Keratinocyte (primary cell): ENCODE data around the gene PIM3. TPM values are rescaled to one million over a fixed set of nuclear protein-coding genes. Genes with fewer than 3 reads are reported as not detected.

ENCODE experiments used
- DNase-seq: peaks from one replicate; pipeline ENCODE4 v3.0.0-alpha.2; 2011; ENCODE audit warnings: low read depth, missing footprints, low spot score
- FAIRE-seq: peaks from 2 replicates; lab custom pipeline; 2011; peaks lifted over from hg19 to GRCh38; lab: Jason Lieb, UNC
- H2AFZ ChIP-seq: 2 replicates; pipeline ENCODE4 v1.6.0; 2012; ENCODE audit warnings: low read length, control low read depth, inconsistent platforms; ENCODE audit not compliant: control insufficient read depth
- H3K27ac ChIP-seq: 2 replicates; pipeline ENCODE4 v1.5.1; 2011; ENCODE audit warnings: low read length; ENCODE audit not compliant: control insufficient read depth, insufficient read depth
- H3K27me3 ChIP-seq: 3 replicates; pipeline ENCODE4 v1.6.0; 2011; ENCODE audit warnings: low read length; ENCODE audit not compliant: control insufficient read depth, insufficient read depth; ENCODE audit errors: extremely low read depth
- H3K36me3 ChIP-seq, 2 experiments: 2 replicates in 1 of 2; 3 replicates in 1 of 2; pipeline ENCODE4 v1.5.1; 2011; ENCODE audit warnings: low read length in 2 of 2, mild to moderate bottlenecking in 1 of 2; ENCODE audit not compliant: control insufficient read depth in 2 of 2, insufficient read depth in 2 of 2; ENCODE audit errors: extremely low read depth in 1 of 2
- H3K4me1 ChIP-seq: 3 replicates; pipeline ENCODE4 v1.5.1; 2011; ENCODE audit warnings: low read length; ENCODE audit not compliant: control insufficient read depth, insufficient read depth; ENCODE audit errors: extremely low read depth
- H3K4me2 ChIP-seq: 3 replicates; pipeline ENCODE4 v1.6.0; 2011; ENCODE audit warnings: low read depth, low read length; ENCODE audit not compliant: control insufficient read depth, insufficient read depth; ENCODE audit errors: extremely low read depth
- H3K4me3 ChIP-seq, 3 experiments: fragments of 200-600 bp in 1 of 3; sonication (generic) in 1 of 3; 2 replicates in 2 of 3; 3 replicates in 1 of 3; pipeline ENCODE4 v1.5.1; 2011 to 2016; ENCODE audit warnings: low read length in 3 of 3, mild to moderate bottlenecking in 3 of 3, control low read depth in 2 of 3, inconsistent platforms in 1 of 3, low read depth in 1 of 3, mixed read lengths in 1 of 3, mixed run types in 1 of 3, moderate library complexity in 1 of 3; ENCODE audit not compliant: control insufficient read depth in 2 of 3, insufficient read depth in 2 of 3; ENCODE audit errors: extremely low read depth in 1 of 3
- H3K79me2 ChIP-seq: 2 replicates; pipeline ENCODE4 v1.6.0; 2012; ENCODE audit warnings: low read length; ENCODE audit not compliant: control insufficient read depth, insufficient read depth
- H3K9ac ChIP-seq: 3 replicates; pipeline ENCODE4 v1.6.0; 2011; ENCODE audit warnings: low read length; ENCODE audit not compliant: control insufficient read depth, insufficient read depth; ENCODE audit errors: extremely low read depth
- H3K9me1 ChIP-seq: 3 replicates; pipeline ENCODE4 v1.6.0; 2011; ENCODE audit warnings: low read length; ENCODE audit not compliant: control insufficient read depth, insufficient read depth; ENCODE audit errors: extremely low read depth
- H3K9me3 ChIP-seq: 2 replicates; pipeline ENCODE4 v1.5.1; 2012; ENCODE audit warnings: low read depth, low read length; ENCODE audit not compliant: control insufficient read depth
- H4K20me1 ChIP-seq: 3 replicates; pipeline ENCODE4 v1.6.0; 2011; ENCODE audit warnings: low read length; ENCODE audit not compliant: control insufficient read depth, insufficient read depth; ENCODE audit errors: extremely low read depth
- EZH2 ChIP-seq: IDR thresholded peaks from one replicate; pipeline ENCODE4 v1.6.1; 2012; ENCODE audit warnings: inconsistent platforms, mild to moderate bottlenecking, low read length, moderate library complexity
- dilution Hi-C: fragments of 300-500 bp; cut with MboI; formaldehyde crosslinking; loops from one replicate; pipeline ENCODE4 v1.7.0; 2020; ENCODE audit warnings: low sequenced_read_pairs; ENCODE audit not compliant: extremely low pct_ligation_motif_present
- polyA plus RNA-seq, 5 experiments: library from polyadenylated mRNA; depleted of rRNA in 3 of 5; stranded (reverse) in 3 of 5; stranded (forward) in 1 of 5; unstranded in 1 of 5; fragments of >200 nt; gene quantifications; 1 replicate in 1 of 5; 2 replicates in 3 of 5; 3 replicates in 1 of 5; pipeline versions ENCODE4 v1.2.1 to v1.2.3, GENCODE V29; 2011 to 2012; ENCODE audit warnings: missing spikeins in 2 of 5, low read depth in 1 of 5, low replicate concordance in 1 of 5
- TF ChIP-seq, protein P1 (sequence below), 3 experiments: IDR thresholded peaks in 1 of 3; conservative IDR thresholded peaks in 1 of 3; optimal IDR thresholded peaks in 1 of 3; 2 replicates in 2 of 3; 3 replicates in 1 of 3; pipeline versions ENCODE3 to v1.5.1; 2011; ENCODE audit warnings: low read length in 3 of 3, mild to moderate bottlenecking in 3 of 3, moderate library complexity in 2 of 3, control low read depth in 1 of 3, inconsistent platforms in 1 of 3; ENCODE audit not compliant: insufficient read depth in 2 of 3; ENCODE audit errors: extremely low read depth in 1 of 3

The PIM3 gene
- polyA plus RNA-seq, 1 donor (not counting 4 experiments of a cell fraction or from before 2014, with no cell fraction given): 3.4 TPM

DNA sequence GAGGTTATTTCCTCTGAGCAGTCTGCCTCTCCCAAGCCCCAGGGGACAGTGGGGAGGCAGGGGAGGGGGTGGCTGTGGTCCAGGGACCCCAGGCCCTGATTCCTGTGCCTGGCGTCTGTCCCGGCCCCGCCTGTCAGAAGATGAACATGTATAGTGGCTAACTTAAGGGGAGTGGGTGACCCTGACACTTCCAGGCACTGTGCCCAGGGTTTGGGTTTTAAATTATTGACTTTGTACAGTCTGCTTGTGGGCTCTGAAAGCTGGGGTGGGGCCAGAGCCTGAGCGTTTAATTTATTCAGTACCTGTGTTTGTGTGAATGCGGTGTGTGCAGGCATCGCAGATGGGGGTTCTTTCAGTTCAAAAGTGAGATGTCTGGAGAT lies 3.1 kb downstream of the PIM3 start:
- no peaks in the 10 kb centered on the region for H3K27me3 ChIP-seq
- no peak for FAIRE-seq

DNA sequence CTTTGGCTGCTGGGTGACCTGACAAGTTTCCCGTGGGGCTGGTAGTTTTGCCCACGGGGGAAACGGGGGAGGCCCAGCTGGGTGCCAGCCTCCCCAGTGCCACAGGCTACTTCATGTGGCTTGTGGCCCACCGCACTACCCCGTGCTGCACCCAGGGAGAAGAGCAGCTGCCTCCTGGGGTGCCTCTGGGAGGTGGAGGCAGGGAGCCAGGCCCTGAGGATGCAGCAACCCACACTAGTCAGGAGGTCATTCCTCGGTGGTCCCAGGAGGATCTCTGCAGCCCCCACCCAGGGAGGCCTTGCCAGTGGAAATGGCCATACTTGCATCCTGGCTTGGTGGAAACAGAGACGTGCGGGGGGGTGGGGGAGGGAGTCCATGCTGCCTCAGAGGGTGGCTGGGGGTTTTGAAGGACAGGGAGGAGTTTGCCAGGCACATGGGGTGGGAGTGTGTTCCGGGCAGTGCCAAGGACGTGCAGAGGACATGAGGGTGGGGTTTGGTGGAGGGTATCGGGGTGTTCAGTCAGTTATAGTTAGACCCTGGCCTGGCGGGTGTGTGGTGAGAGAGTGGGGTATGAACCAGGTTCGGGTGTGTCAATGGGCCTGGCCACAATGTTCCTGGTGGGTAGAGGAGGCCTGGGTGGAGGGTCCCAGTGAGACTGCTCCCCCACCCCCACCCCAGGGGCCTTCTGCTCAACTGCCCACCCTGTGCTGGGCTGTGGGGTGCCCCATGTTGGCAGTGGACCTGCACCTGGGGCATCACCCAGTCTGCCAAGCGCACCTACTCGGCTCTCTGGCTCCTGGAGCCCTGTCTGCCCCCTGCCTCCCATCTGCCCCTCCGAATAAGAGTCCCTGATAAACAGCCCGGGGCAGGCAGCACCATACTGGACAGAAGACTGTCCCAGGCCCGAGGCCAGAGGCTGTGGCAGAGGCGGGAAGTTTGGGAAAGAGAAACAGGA lies 3.8 kb downstream of the PIM3 start:
- Histone ChIP-seq H2AFZ (no peak overlapping the region), H3K27ac (no peak overlapping the region), H3K9ac (no peak overlapping the region), H3K79me2 (peaks cover 23% of the 10 kb centered on the region), H3K27me3 (no peaks in the 10 kb centered on the region), H3K9me3 (no peaks in the 10 kb centered on the region), H3K4me1 (peaks cover 16% of the 10 kb centered on the region), H4K20me1 (peaks cover 6% of the 10 kb centered on the region), H3K36me3 (peaks cover 10 to 16% of the 10 kb centered on the region in 2 experiments), H3K4me3 (no peak overlapping the region), H3K4me2 (no peak overlapping the region), H3K9me1 (no peaks in the 10 kb centered on the region)
- TF ChIP-seq, protein P1, sequence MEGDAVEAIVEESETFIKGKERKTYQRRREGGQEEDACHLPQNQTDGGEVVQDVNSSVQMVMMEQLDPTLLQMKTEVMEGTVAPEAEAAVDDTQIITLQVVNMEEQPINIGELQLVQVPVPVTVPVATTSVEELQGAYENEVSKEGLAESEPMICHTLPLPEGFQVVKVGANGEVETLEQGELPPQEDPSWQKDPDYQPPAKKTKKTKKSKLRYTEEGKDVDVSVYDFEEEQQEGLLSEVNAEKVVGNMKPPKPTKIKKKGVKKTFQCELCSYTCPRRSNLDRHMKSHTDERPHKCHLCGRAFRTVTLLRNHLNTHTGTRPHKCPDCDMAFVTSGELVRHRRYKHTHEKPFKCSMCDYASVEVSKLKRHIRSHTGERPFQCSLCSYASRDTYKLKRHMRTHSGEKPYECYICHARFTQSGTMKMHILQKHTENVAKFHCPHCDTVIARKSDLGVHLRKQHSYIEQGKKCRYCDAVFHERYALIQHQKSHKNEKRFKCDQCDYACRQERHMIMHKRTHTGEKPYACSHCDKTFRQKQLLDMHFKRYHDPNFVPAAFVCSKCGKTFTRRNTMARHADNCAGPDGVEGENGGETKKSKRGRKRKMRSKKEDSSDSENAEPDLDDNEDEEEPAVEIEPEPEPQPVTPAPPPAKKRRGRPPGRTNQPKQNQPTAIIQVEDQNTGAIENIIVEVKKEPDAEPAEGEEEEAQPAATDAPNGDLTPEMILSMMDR (optimal IDR thresholded peaks at IDR 0.05 in 1 of 3, IDR thresholded peaks at IDR 0.05 in 1 of 3, conservative IDR thresholded peaks at IDR 0.05 in 1 of 3; ENCODE audit: extremely low read depth in 1 of 3, insufficient read depth in 2 of 3, low read length in 3 of 3): no peak
- TF ChIP-seq EZH2: no peak
- DNase-seq (no peak), FAIRE-seq (no peak)
- dilution Hi-C loops: no loop called here

More for the DNA sequence above, 3.1 kb downstream of the PIM3 start:
- no peak overlapping the region for H2AFZ ChIP-seq
- dilution Hi-C loops: no loop called here
- H3K4me1 ChIP-seq: peaks cover 18% of the 10 kb centered on the region
- peaks cover 10 to 16% of the 10 kb centered on the region in 2 experiments for H3K36me3 ChIP-seq
- no peak overlapping the region for H3K4me3 ChIP-seq
- TF ChIP-seq, protein P1 (optimal IDR thresholded peaks at IDR 0.05 in 1 of 3, IDR thresholded peaks at IDR 0.05 in 1 of 3, conservative IDR thresholded peaks at IDR 0.05 in 1 of 3; ENCODE audit: extremely low read depth in 1 of 3, insufficient read depth in 2 of 3, low read length in 3 of 3): no peak
- no peak for TF ChIP-seq EZH2
- DNase-seq: no peak
- no peak overlapping the region for H3K27ac ChIP-seq
- no peak overlapping the region for H3K4me2 ChIP-seq
- peaks cover 23% of the 10 kb centered on the region for H3K79me2 ChIP-seq
- H3K9me1 ChIP-seq: no peaks in the 10 kb centered on the region
- H4K20me1 ChIP-seq: peaks cover 6% of the 10 kb centered on the region
- no peaks in the 10 kb centered on the region for H3K9me3 ChIP-seq
- H3K9ac ChIP-seq: no peak overlapping the region
